GM19463 (cell line): ENCODE results near the gene BCL11B.

ENCODE experiments used
- ATAC-seq: cut with Tn5 transposase; IDR thresholded peaks from one replicate; pipeline ENCODE4 v1.9.1; 2021; ENCODE audit warnings: mild to moderate bottlenecking, moderate library complexity; ENCODE audit not compliant: unreplicated experiment

Gene BCL11B

GRCh38 chr14:99203080-99203479 lies 68.9 kb downstream of the BCL11B start:
- ATAC-seq: no peak

GRCh38 chr14:99202516-99202915 lies 69.5 kb downstream of the BCL11B start:
- ATAC-seq: no peak

- ATAC-seq: no peak
Observed at GRCh38 chr14:99201351-99202073, 70.5 kb downstream of the BCL11B start.

GRCh38 chr14:99200654-99201005 lies 71.4 kb downstream of the BCL11B start:
- no peak for ATAC-seq

- no peak for ATAC-seq
Observed at GRCh38 chr14:99199846-99200653, 71.9 kb downstream of the BCL11B start.

GRCh38 chr14:99198746-99199502 lies 73.1 kb downstream of the BCL11B start:
- no peak for ATAC-seq

GRCh38 chr14:99196310-99196650 lies 75.7 kb downstream of the BCL11B start:
- ATAC-seq: no peak

GRCh38 chr14:99195602-99196309 lies 76.2 kb downstream of the BCL11B start:
- ATAC-seq: no peak

- ATAC-seq: no peak
Observed at GRCh38 chr14:99194736-99195135, 77.3 kb downstream of the BCL11B start.

- ATAC-seq: no peak
Observed at GRCh38 chr14:99194136-99194535, 77.9 kb downstream of the BCL11B start.

GRCh38 chr14:99192830-99193229 lies 79.2 kb downstream of the BCL11B start:
- no peak for ATAC-seq

- no peak for ATAC-seq
Observed at GRCh38 chr14:99192028-99192621, 79.9 kb downstream of the BCL11B start.

- no peak for ATAC-seq
Observed at GRCh38 chr14:99191395-99192027, 80.5 kb downstream of the BCL11B start.

- ATAC-seq: no peak
Observed at GRCh38 chr14:99190696-99191394, 81.2 kb downstream of the BCL11B start.

- ATAC-seq: no peak
Observed at GRCh38 chr14:99189201-99189801, 82.7 kb downstream of the BCL11B start.

GRCh38 chr14:99188731-99189191 lies 83.2 kb downstream of the BCL11B start:
- ATAC-seq: no peak

GRCh38 chr14:99187858-99188257 lies 84.1 kb downstream of the BCL11B start:
- ATAC-seq: no peak

GRCh38 chr14:99186956-99187690 lies 84.9 kb downstream of the BCL11B start:
- ATAC-seq: no peak
